ENCODE data around the gene MANEA.
A peak's percentile ranks its signal among the peaks of the same experiment; 100 is the strongest.

- TF ChIP-seq, protein P1, sequence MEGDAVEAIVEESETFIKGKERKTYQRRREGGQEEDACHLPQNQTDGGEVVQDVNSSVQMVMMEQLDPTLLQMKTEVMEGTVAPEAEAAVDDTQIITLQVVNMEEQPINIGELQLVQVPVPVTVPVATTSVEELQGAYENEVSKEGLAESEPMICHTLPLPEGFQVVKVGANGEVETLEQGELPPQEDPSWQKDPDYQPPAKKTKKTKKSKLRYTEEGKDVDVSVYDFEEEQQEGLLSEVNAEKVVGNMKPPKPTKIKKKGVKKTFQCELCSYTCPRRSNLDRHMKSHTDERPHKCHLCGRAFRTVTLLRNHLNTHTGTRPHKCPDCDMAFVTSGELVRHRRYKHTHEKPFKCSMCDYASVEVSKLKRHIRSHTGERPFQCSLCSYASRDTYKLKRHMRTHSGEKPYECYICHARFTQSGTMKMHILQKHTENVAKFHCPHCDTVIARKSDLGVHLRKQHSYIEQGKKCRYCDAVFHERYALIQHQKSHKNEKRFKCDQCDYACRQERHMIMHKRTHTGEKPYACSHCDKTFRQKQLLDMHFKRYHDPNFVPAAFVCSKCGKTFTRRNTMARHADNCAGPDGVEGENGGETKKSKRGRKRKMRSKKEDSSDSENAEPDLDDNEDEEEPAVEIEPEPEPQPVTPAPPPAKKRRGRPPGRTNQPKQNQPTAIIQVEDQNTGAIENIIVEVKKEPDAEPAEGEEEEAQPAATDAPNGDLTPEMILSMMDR (conservative IDR thresholded peaks at IDR 0.05 in 1 of 2, IDR thresholded peaks at IDR 0.05 in 1 of 2; ENCODE audit: extremely low read depth in 1 of 2, insufficient read depth in 1 of 2, low read depth in 1 of 2, low read length in 2 of 2), result peak in 1 of 2 donors; percentile 23
- TF ChIP-seq EZH2 (IDR thresholded peaks at IDR 0.05; ENCODE audit: borderline replicate concordance, low read length), result no peak
Observed at GRCh38 chr6:95648636-95649035, 71.3 kb downstream of the MANEA start.
